SK-N-MC (cell line): ENCODE results near the gene F2.
A peak's percentile ranks its signal among the peaks of the same experiment; 100 is the strongest.

ENCODE experiments used
- DNase-seq: peaks from one replicate; pipeline ENCODE4 v3.0.0-alpha.2; 2011; ENCODE audit warnings: low read depth, low spot score
- H3K27ac ChIP-seq: fragments of 200-600 bp; sonication (generic); 2 replicates; pipeline ENCODE4 v1.5.1; 2016; ENCODE audit warnings: mixed run types
- H3K36me3 ChIP-seq: fragments of 200-600 bp; sonication (generic); 2 replicates; pipeline ENCODE4 v1.6.1; 2017; ENCODE audit warnings: antibody characterized with exemption, low read length, mixed read lengths; ENCODE audit not compliant: insufficient read depth
- H3K4me3 ChIP-seq: fragments of 200-600 bp; sonication (generic); 2 replicates; pipeline ENCODE4 v1.5.1; 2016
- H3K9ac ChIP-seq: fragments of 200-600 bp; sonication (generic); 2 replicates; pipeline ENCODE4 v1.8.0; 2017; ENCODE audit warnings: mixed run types, mixed read lengths; ENCODE audit not compliant: insufficient read length
- H3K9me3 ChIP-seq: fragments of 200-600 bp; sonication (generic); 2 replicates; pipeline ENCODE4 v1.6.1; 2017; ENCODE audit warnings: low read depth, mild to moderate bottlenecking, antibody characterized with exemption, low read length, moderate library complexity, mixed read lengths
- EZH2 ChIP-seq: fragments of 200-600 bp; sonication (generic); IDR thresholded peaks from one replicate; pipeline ENCODE4 v1.6.1; 2017; ENCODE audit warnings: antibody characterized with exemption
- FOXP2 ChIP-seq: optimal IDR thresholded peaks from 2 replicates; pipeline ENCODE3; 2011; ENCODE audit warnings: mild to moderate bottlenecking, moderate library complexity; ENCODE audit not compliant: insufficient read depth; ENCODE audit errors: extremely low read length, control extremely low read depth
- POLR2AphosphoS5 ChIP-seq: IDR thresholded peaks from 2 replicates; pipeline ENCODE4 v1.6.1; 2012; ENCODE audit warnings: mild to moderate bottlenecking, low read depth, low read length, borderline replicate concordance

Gene F2

GRCh38 chr11:46694607-46695006, 24.4 kb upstream of the F2 start:
- H3K27ac ChIP-seq = no peak overlapping the region
- TF ChIP-seq FOXP2 = no peak
- TF ChIP-seq POLR2AphosphoS5 = no peak
- TF ChIP-seq EZH2 = no peak
- no peak overlapping the region for H3K4me3 ChIP-seq
- no peak overlapping the region for H3K9ac ChIP-seq
- no peaks in the 10 kb centered on the region; the same call in 1 of the 2 replicates for H3K36me3 ChIP-seq
- DNase-seq = no peak
- no peaks in the 10 kb centered on the region for H3K9me3 ChIP-seq

DNA sequence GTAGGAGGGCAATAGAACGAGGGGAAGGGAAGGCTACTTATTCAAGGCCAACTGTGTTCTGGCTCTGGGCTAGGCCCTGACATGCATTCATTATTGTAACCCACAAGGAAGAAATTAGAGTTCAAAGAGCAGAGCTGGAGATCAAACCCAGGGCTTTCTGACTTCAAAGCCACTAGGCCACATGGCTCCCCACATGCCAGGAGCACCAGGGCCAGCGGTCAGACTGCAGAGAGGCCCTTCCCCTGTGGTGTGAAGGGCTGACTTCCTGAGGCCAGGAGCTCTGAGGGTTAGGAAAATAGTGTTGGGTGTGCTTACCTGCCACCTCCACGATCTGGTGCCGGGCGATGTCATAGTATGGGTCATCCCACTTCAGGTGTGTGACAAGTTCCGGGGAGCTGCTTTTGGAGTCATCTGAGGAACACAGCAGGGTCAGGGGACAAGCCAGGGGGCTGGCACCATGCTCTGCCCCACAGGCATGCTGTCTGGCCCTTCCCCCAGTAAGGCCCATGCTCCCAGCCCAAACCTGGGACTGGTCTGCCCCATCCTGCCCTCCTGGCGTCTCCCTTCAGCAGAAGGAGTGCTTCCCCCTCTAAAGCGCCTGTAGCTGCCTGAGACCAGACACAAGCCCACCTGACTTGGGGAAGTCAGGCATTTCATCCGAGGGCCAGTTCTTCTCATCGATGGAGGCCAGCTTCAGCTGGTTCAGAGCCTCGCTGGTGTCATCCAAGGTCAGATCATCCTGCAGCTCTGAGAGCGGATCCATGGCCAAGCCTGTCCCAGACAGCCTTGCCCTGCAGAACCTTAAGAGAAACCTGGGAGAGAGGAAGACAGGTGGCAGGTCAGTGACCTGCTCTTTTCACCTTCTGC, 23.4 kb upstream of the F2 start:
- no peak overlapping the region for H3K9ac ChIP-seq
- no peak overlapping the region for H3K4me3 ChIP-seq
- no peak for TF ChIP-seq FOXP2
- TF ChIP-seq EZH2 = no peak

GRCh38 chr11:46696212-46696558, 22.8 kb upstream of the F2 start:
- no peak overlapping the region for H3K27ac ChIP-seq
- DNase-seq = no peak
- no peak overlapping the region for H3K4me3 ChIP-seq
- H3K36me3 ChIP-seq = no peaks in the 10 kb centered on the region; the same call in 1 of the 2 replicates
- H3K9ac ChIP-seq = no peak overlapping the region
- TF ChIP-seq POLR2AphosphoS5 (no peak), EZH2 (no peak)
- no peaks in the 10 kb centered on the region for H3K9me3 ChIP-seq

More for the DNA sequence above, 23.4 kb upstream of the F2 start:
- no peak for DNase-seq
- no peaks in the 10 kb centered on the region; the same call in 1 of the 2 replicates for H3K36me3 ChIP-seq
- no peaks in the 10 kb centered on the region for H3K9me3 ChIP-seq
- no peak overlapping the region for H3K27ac ChIP-seq

DNA sequence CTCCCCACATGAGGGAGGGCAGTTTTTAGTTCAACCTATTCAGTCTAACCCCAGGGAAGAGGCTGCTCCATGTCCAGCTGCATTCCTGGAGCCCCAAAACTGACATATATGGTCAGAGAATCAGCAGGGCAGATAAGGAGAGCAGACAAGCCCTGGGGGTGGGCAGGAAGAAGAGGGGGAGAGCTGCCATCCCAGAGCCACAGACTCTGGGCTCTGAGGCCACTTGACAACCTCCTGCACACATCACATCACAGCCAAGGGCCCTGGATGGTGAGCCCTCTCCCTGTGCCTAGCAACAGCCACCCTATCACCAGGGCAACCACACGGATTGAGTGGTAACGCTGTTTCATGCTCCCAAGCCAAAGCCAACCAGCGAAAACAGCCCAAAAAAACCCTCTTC, 21.7 kb upstream of the F2 start:
- no peak for TF ChIP-seq EZH2
- no peak for TF ChIP-seq POLR2AphosphoS5
- TF ChIP-seq FOXP2 = no peak
- H3K9ac ChIP-seq = no peak overlapping the region
- no peak for DNase-seq
- H3K4me3 ChIP-seq = no peak overlapping the region
- H3K27ac ChIP-seq = no peak overlapping the region
- peaks cover under 1% of the 10 kb centered on the region; the same call in 1 of the 2 replicates for H3K36me3 ChIP-seq
- no peaks in the 10 kb centered on the region for H3K9me3 ChIP-seq

- Histone ChIP-seq H3K9ac (no peak overlapping the region), H3K36me3 (peaks cover 5% of the 10 kb centered on the region; the same call in 1 of the 2 replicates), H3K9me3 (no peaks in the 10 kb centered on the region), H3K4me3 (no peak overlapping the region), H3K27ac (no peak overlapping the region)
- no peak for TF ChIP-seq FOXP2
- TF ChIP-seq POLR2AphosphoS5 = no peak
- TF ChIP-seq EZH2 = no peak
- no peak for DNase-seq
These were observed 21.3 kb upstream of the F2 start for GRCh38 chr11:46697723-46698122.

- DNase-seq = no peak
- Histone ChIP-seq H3K9ac (peak overlapping the region; percentile 45), H3K4me3 (no peak overlapping the region), H3K36me3 (peaks cover 14% of the 10 kb centered on the region; the same call in 1 of the 2 replicates), H3K9me3 (no peaks in the 10 kb centered on the region), H3K27ac (no peak overlapping the region)
- TF ChIP-seq EZH2 = no peak
- no peak for TF ChIP-seq POLR2AphosphoS5
- no peak for TF ChIP-seq FOXP2
These were observed 20.4 kb upstream of the F2 start for GRCh38 chr11:46698597-46698996.

DNA sequence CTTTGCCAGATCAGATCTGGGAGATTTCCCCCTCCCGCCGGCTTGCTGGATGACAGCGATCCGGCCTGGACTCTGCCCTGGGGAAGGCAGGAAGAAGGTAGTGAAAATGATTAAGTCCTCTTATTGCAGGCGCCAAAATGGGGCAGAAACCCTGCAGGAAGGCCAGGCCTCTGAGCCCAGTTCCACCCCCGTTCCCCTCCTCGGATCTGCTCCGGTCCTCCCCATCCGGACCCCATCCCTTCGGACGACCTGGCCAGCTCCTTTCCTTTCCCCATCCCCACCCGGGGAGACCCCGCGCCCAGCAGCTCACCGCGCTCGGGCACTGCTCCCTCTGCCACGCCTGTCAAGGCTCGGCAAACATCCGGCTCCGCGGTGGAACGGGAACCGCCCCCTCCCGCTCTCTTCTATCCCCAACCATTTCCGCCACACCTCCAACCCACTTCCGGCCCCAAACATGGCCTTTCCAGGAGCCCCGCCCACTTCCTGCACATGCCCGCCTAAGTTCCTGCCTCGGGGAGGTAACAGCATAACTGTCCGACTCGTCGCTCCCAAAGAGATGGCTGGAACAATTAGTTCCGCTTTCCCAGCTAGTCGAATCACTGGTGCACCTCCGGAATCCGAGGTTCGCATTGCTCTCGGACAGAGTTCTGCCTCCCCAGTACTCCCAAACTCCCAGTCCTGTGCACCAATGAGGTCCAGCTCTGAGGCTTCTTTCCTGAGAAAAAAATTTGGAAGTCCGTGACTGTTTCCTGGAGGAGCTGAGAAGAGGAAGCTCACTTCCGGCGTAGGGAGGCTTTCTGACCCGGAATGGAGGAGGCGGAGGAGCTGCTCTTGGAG, 18.6 kb upstream of the F2 start, which contains the start of the genes ARHGAP1 and ZNF408:
Gene ARHGAP1 (minus strand): TSS at position 379 of the 837 bp plus-strand sequence. CDS start 4,512 bp downstream, outside the sequence.
Gene ZNF408 (plus strand): TSS at position 791 of the 837 bp plus-strand sequence. CDS start 17 bp downstream, at position 808.
- peaks cover 32% of the 10 kb centered on the region; the same call in 1 of the 2 replicates for H3K36me3 ChIP-seq
- H3K9ac ChIP-seq = peak within 1 kb of the TSS; percentile 99
- peak; percentile 94 for DNase-seq
- peak within 1 kb of the TSS; percentile 100 for H3K4me3 ChIP-seq
- peak within 1 kb of the TSS; percentile 100 for H3K27ac ChIP-seq
- no peak for TF ChIP-seq FOXP2
- no peak for TF ChIP-seq EZH2
- peak; percentile 78 for TF ChIP-seq POLR2AphosphoS5
- H3K9me3 ChIP-seq = no peaks in the 10 kb centered on the region

GRCh38 chr11:46701078-46701654, 17.8 kb upstream of the F2 start:
- peak overlapping the region; percentile 100 for H3K27ac ChIP-seq

More at GRCh38 chr11:46701078-46701654, 17.8 kb upstream of the F2 start:
- Histone ChIP-seq H3K36me3 (peaks cover 37% of the 10 kb centered on the region; the same call in 1 of the 2 replicates), H3K9me3 (no peaks in the 10 kb centered on the region), H3K9ac (peak overlapping the region; percentile 99), H3K4me3 (peak overlapping the region; percentile 100)
- TF ChIP-seq POLR2AphosphoS5 (peak; percentile 45; the same call in 1 of the 2 replicates), FOXP2 (no peak)
- DNase-seq = no peak
